EL (cell line): ENCODE results near the gene ALDH3B2.
"Not testable (repeated sequence)": the region's sequence is repeated elsewhere in the genome, so short reads cannot be mapped to it uniquely, and the experiment has no call there.

ENCODE experiments used
- DNase-seq: peaks from one replicate; pipeline ENCODE4 v3.0.0-alpha.2; 2016

The ALDH3B2 gene

GRCh38 chr11:67674442-67674871 is at the start of gene ALDH3B2:
TSS of gene ALDH3B2 (minus strand) at chr11:67674623. CDS start at chr11:67666935, 7,688 bp downstream.
- no peak for DNase-seq

DNA sequence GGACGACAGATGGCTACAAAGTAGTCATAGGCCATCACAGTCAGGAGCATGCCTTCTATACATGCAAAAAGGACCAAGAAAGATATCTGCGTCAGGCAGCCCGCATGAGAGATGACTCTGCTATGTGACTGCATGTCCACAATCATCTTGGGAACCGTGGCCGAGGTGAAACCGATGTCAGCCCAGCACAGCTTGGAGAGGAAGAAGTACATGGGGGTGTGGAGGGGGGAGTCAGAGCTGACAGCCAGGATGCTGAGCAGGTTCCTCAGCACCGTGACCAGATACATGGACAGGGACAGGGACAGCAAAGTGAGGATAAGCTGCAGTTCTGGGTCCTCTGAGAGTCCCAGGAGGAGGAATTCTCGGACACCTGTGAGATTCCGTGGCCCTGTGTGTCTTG is 48.6 kb upstream of the ALDH3B2 start:
- DNase-seq: not testable (repeated sequence)

- not testable (repeated sequence) for DNase-seq
Measured at GRCh38 chr11:67716226-67716625, 41.8 kb upstream of the ALDH3B2 start.

DNA sequence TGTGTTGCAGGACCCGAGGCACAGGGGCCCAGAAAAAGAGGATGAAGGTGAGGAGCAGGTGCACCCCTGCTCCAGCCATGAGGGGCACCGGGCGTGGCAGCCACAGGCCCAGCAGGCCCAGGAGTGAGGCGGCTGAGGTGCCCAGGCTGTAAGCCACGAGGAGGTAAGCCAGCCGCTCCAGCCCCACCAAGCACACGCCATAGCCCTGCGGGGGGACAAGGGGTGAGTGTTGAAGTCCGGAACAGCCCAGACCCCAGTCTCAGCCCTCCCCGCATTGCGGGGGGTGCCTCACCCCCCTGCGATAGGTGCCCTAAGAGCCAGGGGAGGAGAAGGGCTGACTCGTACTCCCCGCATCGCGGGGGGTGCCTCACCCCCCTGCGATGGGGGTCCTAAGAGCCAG is 41.4 kb upstream of the ALDH3B2 start:
- not testable (repeated sequence) for DNase-seq

DNA sequence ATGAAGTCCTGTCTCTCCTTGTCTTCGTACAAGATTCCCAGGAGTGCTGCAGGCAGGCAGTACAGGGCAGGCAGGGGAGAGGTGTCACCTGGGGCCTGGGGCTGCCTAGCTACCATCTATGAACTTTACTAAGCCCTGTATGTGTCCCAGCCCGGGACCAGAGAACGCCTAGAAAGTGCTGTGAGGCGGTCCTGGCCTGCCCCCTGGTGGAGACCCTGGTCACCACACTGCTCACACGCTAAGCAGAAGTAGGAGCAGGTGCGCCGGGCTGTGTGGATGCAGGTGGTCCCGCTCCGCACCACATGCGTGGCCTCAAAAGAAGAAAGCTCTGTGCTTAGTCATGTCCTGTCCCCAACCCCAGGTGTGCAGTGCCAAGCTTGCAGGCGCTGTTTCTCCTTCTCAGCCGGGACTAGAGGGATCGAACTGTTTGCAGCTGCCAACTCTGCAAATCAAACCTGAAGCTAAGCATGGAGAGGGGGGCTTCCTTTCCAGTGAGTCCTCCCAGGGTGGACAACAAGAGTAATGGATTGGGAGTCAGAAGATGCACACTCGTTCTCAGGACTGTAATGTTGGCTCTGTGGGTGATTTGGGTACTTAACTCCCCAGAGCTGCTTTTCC is 39.6 kb upstream of the ALDH3B2 start:
- DNase-seq: not testable (repeated sequence)

GRCh38 chr11:67711676-67712075 is 37.3 kb upstream of the ALDH3B2 start:
- DNase-seq: not testable (repeated sequence)

GRCh38 chr11:67711212-67711611 is 36.8 kb upstream of the ALDH3B2 start:
- not testable (repeated sequence) for DNase-seq

DNA sequence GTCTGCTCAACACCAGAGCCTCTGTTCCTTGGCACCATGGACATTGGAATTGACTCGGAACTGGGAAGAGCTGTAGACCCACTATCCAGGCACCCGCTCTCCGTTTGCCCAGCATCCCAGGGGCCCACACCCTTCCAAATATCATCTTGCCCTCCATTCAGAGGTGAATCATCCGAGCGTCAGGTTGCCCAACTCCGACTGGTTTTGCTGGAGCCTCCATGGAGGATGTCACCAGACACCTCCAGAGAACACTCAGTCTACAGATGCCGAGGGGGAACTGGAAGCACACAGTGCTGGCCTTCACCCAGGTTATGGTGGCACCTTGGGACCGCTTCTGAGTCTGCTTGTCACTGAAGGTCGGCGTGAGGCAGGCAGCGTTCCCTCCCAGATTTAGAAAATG is 35.4 kb upstream of the ALDH3B2 start:
- DNase-seq: not testable (repeated sequence)

GRCh38 chr11:67705264-67705663 is 30.8 kb upstream of the ALDH3B2 start:
- no peak for DNase-seq

DNA sequence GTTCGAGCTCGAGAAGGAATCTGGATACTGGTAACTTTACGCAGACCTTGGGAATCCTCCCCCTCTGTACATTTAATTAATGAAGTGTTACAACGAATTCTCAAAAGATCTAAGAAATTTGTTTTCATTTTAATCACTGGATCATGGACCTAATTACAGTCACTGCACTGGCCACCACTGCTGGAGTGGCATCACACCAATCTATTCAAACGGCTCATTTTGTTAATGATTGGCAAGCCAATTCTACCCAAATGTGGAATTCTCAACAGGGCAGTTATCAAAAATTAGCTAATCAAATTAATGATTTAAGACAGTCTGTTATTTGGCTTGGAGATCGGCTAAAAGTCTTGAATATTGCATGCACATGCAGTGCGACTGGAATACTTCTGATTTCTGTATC is 30.1 kb upstream of the ALDH3B2 start:
- DNase-seq: no peak

GRCh38 chr11:67703709-67704108 is 29.3 kb upstream of the ALDH3B2 start:
- DNase-seq: peak; percentile 20

- DNase-seq: no peak
Measured at GRCh38 chr11:67700548-67701262, 26.3 kb upstream of the ALDH3B2 start.

GRCh38 chr11:67700141-67700540 is 25.7 kb upstream of the ALDH3B2 start:
- no peak for DNase-seq

GRCh38 chr11:67699521-67699920 is 25.1 kb upstream of the ALDH3B2 start:
- no peak for DNase-seq

- peak; percentile 24 for DNase-seq
Measured at GRCh38 chr11:67698247-67698646, 23.8 kb upstream of the ALDH3B2 start.

DNA sequence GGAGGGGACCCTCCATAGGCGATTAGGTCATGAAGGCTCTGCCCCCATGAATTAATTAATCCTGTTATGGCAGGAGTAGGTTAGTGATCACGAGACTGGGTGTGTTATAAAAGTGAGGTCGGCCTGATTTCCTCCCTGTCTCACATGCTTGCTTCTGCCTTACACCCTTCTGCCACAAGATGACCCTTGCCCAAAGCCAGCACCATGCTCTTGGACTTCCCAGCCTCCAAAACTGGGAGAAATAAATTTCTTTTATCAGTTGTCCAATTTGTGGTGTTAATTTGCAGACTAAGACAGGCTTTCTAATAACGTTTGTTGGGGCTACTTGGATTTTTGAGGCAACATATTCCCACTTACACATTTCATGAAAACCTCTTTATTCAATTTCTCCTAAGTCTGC is 23.4 kb upstream of the ALDH3B2 start:
- no peak for DNase-seq

DNA sequence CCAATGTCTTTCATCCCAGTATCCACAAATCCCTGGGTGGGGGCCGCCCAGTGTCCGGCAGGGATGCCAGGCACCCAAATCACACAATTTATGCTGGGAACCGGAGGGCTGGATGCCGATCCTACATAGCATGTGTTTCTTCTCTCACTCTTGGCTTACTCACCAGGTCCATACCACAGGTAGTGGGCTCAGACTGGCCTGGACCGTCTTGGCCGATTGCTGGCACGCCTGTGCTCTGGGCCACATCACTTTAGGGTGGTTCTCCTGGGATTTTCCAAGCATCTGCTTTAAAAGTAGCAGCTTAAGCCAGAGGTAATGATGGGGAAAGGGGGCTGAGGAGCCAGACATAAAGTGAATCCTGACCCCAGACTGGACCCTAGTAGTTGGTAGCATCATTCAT is 22.6 kb upstream of the ALDH3B2 start:
- no peak for DNase-seq

DNA sequence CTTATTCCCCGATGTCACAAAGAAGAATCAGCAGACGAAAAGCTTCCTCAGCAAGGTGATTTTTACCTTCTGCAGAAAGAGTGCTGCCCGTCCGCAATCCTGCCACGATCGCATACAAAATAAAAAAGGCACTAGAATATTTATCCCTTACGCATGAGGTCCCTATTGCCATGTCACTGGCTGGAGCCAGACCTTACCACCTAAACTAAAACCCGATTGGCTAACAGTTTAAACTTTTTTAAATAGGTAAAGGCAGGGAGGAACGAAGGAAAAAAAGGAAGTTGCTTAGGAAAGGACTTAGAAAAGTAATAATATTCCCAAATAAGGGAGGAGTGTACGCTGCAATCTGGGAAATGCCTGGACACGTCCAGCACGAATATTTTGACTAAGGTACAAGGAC is 21.2 kb upstream of the ALDH3B2 start:
- no peak for DNase-seq

DNA sequence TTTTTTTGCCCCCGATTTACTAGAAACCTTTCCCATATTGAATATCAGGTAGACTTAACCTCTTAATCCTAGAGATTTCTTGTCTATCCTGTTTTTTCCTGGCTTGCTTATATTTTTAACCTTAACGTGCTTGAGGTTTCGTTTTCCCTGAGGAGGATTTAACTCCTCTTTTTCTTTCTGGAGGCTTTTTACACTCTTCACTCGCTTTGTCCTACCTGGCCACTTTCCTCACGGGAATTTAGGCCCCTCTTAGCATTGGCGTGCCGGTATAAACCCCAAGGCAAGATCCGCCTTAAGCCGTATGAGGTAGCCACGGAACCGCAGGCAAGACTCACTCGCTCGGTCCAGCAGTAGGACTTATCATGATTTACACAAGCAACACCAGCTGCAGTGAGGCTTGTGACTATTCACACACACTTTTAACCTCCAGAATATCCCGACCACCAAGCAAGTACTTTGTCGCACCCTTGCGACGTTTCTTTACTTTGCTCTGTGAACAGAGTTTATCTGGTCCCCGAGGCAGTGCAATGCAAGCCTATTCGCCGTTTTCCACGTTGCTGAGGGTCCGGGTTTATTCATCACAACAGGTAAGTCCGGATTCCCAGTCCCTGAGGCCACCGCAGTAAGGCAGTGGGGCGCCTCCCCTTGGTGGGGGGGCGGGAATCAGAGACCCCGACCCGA is 20.6 kb upstream of the ALDH3B2 start:
- no peak for DNase-seq

DNA sequence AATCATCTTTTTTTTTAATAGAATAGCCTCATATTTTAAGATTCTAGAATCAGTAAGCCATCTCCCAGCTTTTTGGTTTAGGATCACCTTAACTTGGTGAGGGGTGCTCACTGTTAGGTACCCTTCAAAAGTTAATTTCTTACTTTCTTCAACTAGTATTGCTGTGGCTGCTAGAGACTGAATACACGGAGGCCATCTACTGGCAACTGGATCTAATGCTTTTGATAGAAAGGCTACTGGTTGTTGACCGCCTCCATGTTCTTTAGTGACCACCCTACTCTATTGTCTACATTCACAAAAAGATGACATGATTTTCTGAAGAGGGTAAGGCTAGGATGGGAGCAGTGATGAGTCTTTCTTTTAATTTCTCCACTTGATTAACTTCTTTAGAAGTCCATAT is 16.7 kb upstream of the ALDH3B2 start:
- DNase-seq: no peak

GRCh38 chr11:67689178-67689577 is 14.8 kb upstream of the ALDH3B2 start:
- DNase-seq: no peak

DNA sequence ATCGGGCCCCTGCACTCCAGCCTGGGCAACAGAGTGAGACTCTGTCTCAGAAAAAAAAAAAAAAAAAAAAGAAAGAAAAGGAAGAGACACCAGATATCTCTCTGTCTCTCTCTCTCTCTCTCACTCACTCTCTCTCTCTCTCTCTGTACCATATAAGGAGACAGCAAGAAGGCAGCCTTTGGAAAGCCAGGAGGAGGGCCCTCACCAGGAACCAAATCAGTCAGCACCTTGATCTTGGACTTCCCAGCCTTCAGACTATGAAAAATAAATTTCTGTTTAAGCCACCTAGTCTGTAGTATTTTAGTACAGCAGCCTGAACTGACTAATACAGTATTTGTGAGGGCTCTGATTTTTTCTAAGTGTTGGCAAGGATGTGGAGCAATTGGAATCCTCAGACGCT is 13.6 kb upstream of the ALDH3B2 start:
- DNase-seq: no peak

DNA sequence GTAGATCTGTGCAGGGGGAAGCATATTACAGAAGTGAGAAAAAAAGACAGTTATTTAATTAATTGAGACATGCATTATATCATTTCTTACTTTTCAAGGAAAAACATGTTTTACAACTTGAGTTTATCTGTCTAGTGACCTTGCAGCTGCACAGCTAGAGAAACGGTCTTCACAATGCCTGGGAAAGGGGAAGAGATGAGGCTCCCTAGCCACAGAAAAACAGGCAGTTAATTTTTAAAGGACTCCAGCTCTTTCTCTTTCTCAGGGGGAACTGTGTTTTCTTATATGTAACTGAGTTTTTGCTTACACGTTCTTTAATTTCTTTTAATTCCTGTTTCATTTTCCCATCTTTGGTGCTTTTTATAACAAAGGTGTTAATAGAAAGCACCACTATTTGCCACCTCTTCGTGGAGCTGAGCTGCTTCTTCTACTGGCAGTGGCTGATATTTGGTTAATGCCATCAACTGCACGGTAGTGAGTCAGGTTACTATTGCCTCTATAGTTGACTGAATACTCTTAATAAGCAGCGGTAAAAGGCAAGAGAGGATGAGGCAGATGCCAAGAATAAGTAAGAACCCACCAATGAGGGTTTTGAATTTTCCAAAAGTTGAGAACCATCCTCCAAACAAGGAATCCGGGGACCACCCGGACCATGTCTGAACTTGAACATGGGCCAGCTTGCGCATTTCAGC is 11.4 kb upstream of the ALDH3B2 start:
- not testable (repeated sequence) for DNase-seq
